ENCODE data around the gene A1CF. TPM values are rescaled to one million over a fixed set of nuclear protein-coding genes. Genes with fewer than 3 reads are reported as not detected.
"Not testable (repeated sequence)": the region's sequence is repeated elsewhere in the genome, so short reads cannot be mapped to it uniquely, and the experiment has no call there.

A1CF gene
- not detected for polyA plus RNA-seq

GRCh38 chr10:50885097-50885859 is at the start of gene A1CF:
Gene A1CF (minus strand): TSS chr10:50885627. CDS start chr10:50859940, 25,687 bp downstream.
- Mint-ChIP-seq H3K36me3 (no peaks in the 10 kb centered on the region), H3K4me3 (no peak within 1 kb of the TSS)

GRCh38 chr10:50931948-50932431 is 46.6 kb upstream of the A1CF start:
- Mint-ChIP-seq H3K4me1 (no peaks in the 10 kb centered on the region), H3K9me3 (no peaks in the 10 kb centered on the region), H3K27me3 (peaks cover under 1% of the 10 kb centered on the region), H3K4me3 (no peak overlapping the region), H3K27ac (no peak overlapping the region), H3K36me3 (no peaks in the 10 kb centered on the region)

More at GRCh38 chr10:50885097-50885859, at the start of gene A1CF:
- Mint-ChIP-seq H3K27me3 (peaks cover 7% of the 10 kb centered on the region), H3K9me3 (peaks cover 0 to 1% (median 0%) of the 10 kb centered on the region in 3 donors), H3K4me1 (no peaks in the 10 kb centered on the region), H3K27ac (no peak within 1 kb of the TSS)

GRCh38 chr10:50929670-50930069 is 44.2 kb upstream of the A1CF start:
- no peaks in the 10 kb centered on the region for H3K4me1 Mint-ChIP-seq
- no peak overlapping the region for H3K4me3 Mint-ChIP-seq
- H3K36me3 Mint-ChIP-seq, result no peaks in the 10 kb centered on the region
- peaks cover 0 to 3% (median 0%) of the 10 kb centered on the region in 3 donors for H3K9me3 Mint-ChIP-seq
- H3K27ac Mint-ChIP-seq, result no peak overlapping the region
- H3K27me3 Mint-ChIP-seq, result peaks cover 6% of the 10 kb centered on the region

GRCh38 chr10:50928190-50928552 is 42.7 kb upstream of the A1CF start:
- Mint-ChIP-seq H3K4me1 (no peaks in the 10 kb centered on the region), H3K27ac (no peak overlapping the region), H3K4me3 (no peak overlapping the region), H3K36me3 (no peaks in the 10 kb centered on the region), H3K27me3 (peaks cover 6% of the 10 kb centered on the region), H3K9me3 (peaks cover 0 to 11% (median 5%) of the 10 kb centered on the region in 3 donors)

- Mint-ChIP-seq H3K27ac (no peak overlapping the region), H3K27me3 (peaks cover 6% of the 10 kb centered on the region), H3K4me1 (no peaks in the 10 kb centered on the region), H3K4me3 (no peak overlapping the region), H3K9me3 (peaks cover 0 to 13% (median 5%) of the 10 kb centered on the region in 3 donors), H3K36me3 (no peaks in the 10 kb centered on the region)
Observed at GRCh38 chr10:50927522-50928189, 42.2 kb upstream of the A1CF start.

- not testable (repeated sequence) for H3K4me3 Mint-ChIP-seq, H3K4me1 Mint-ChIP-seq, H3K36me3 Mint-ChIP-seq, H3K27me3 Mint-ChIP-seq, H3K27ac Mint-ChIP-seq
- H3K9me3 Mint-ChIP-seq, result peaks cover 3 to 19% (median 8%) of the 10 kb centered on the region in 3 donors
Observed at GRCh38 chr10:50923471-50923870, 38.0 kb upstream of the A1CF start.

- Mint-ChIP-seq H3K27ac (no peak overlapping the region), H3K9me3 (peaks cover 3 to 15% (median 5%) of the 10 kb centered on the region in 3 donors), H3K36me3 (no peaks in the 10 kb centered on the region)
Observed at GRCh38 chr10:50919010-50919409, 33.6 kb upstream of the A1CF start.

GRCh38 chr10:50918529-50918928 is 33.1 kb upstream of the A1CF start:
- Mint-ChIP-seq H3K27me3 (peaks cover 2% of the 10 kb centered on the region), H3K4me3 (no peak overlapping the region), H3K9me3 (peaks cover 3 to 11% (median 5%) of the 10 kb centered on the region in 3 donors), H3K27ac (no peak overlapping the region), H3K36me3 (no peaks in the 10 kb centered on the region), H3K4me1 (no peaks in the 10 kb centered on the region)

More at GRCh38 chr10:50919010-50919409, 33.6 kb upstream of the A1CF start:
- no peak overlapping the region for H3K4me3 Mint-ChIP-seq
- H3K27me3 Mint-ChIP-seq, result peaks cover 2% of the 10 kb centered on the region
- H3K4me1 Mint-ChIP-seq, result no peaks in the 10 kb centered on the region

- Mint-ChIP-seq H3K27me3 (peaks cover 2% of the 10 kb centered on the region), H3K9me3 (peaks cover 3 to 10% (median 6%) of the 10 kb centered on the region in 3 donors), H3K36me3 (no peaks in the 10 kb centered on the region), H3K4me1 (no peaks in the 10 kb centered on the region), H3K27ac (no peak overlapping the region), H3K4me3 (no peak overlapping the region)
Observed at GRCh38 chr10:50917486-50917885, 32.1 kb upstream of the A1CF start.

GRCh38 chr10:50909334-50910014 is 24.0 kb upstream of the A1CF start:
- H3K4me3 Mint-ChIP-seq, result no peak overlapping the region
- H3K9me3 Mint-ChIP-seq, result peaks cover 0 to 7% (median 1%) of the 10 kb centered on the region in 3 donors
- no peaks in the 10 kb centered on the region for H3K27me3 Mint-ChIP-seq
- no peaks in the 10 kb centered on the region for H3K4me1 Mint-ChIP-seq
- no peaks in the 10 kb centered on the region for H3K36me3 Mint-ChIP-seq
- H3K27ac Mint-ChIP-seq, result no peak overlapping the region

GRCh38 chr10:50908366-50908765 is 22.9 kb upstream of the A1CF start:
- no peaks in the 10 kb centered on the region for H3K36me3 Mint-ChIP-seq
- no peak overlapping the region for H3K4me3 Mint-ChIP-seq
- no peaks in the 10 kb centered on the region for H3K27me3 Mint-ChIP-seq
- peaks cover 0 to 4% (median 1%) of the 10 kb centered on the region in 3 donors for H3K9me3 Mint-ChIP-seq
- H3K27ac Mint-ChIP-seq, result no peak overlapping the region
- H3K4me1 Mint-ChIP-seq, result no peaks in the 10 kb centered on the region

- H3K36me3 Mint-ChIP-seq, H3K27me3 Mint-ChIP-seq, H3K4me1 Mint-ChIP-seq, H3K4me3 Mint-ChIP-seq, H3K27ac Mint-ChIP-seq, H3K9me3 Mint-ChIP-seq: not testable (repeated sequence)
Observed at GRCh38 chr10:50905797-50906196, 20.4 kb upstream of the A1CF start.

GRCh38 chr10:50896721-50897120 is 11.3 kb upstream of the A1CF start:
- no peak overlapping the region for H3K27ac Mint-ChIP-seq
- peaks cover 2% of the 10 kb centered on the region for H3K27me3 Mint-ChIP-seq
- H3K4me3 Mint-ChIP-seq, result no peak overlapping the region
- H3K9me3 Mint-ChIP-seq, result no peaks in the 10 kb centered on the region
- no peaks in the 10 kb centered on the region for H3K36me3 Mint-ChIP-seq
- H3K4me1 Mint-ChIP-seq, result no peaks in the 10 kb centered on the region

GRCh38 chr10:50894312-50894711 is 8.9 kb upstream of the A1CF start:
- Mint-ChIP-seq H3K9me3 (no peaks in the 10 kb centered on the region), H3K4me3 (no peak overlapping the region), H3K36me3 (no peaks in the 10 kb centered on the region), H3K27me3 (peaks cover 5% of the 10 kb centered on the region), H3K27ac (no peak overlapping the region), H3K4me1 (no peaks in the 10 kb centered on the region)

GRCh38 chr10:50892467-50892866 is 7.0 kb upstream of the A1CF start:
- Mint-ChIP-seq H3K4me3 (no peak overlapping the region), H3K27me3 (peaks cover 4% of the 10 kb centered on the region), H3K36me3 (no peaks in the 10 kb centered on the region), H3K9me3 (no peaks in the 10 kb centered on the region), H3K27ac (no peak overlapping the region), H3K4me1 (no peaks in the 10 kb centered on the region)
